ENCODE measurements around the gene PER2.
A peak's percentile ranks its signal among the peaks of the same experiment; 100 is the strongest.

Gene PER2

DNA sequence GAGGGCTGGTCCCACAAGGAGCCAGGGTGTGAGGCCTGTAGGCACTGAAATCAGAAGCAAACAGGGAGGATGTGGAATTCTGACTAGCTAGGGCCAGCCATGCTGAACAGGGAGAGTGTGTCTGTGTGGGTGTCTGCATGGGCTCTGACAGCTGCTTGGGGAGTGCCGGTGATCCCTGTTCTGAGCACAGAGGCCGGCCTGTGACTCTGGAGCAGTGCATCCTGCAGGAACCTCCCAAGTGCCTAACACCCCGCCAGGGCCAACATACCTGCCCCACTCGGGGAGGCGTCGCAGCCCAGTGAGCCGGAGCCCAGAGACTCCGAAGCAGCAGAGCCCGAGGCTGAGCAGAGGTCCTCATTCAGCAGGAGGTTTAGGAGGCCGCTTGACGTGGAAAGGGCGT is 37.1 kb downstream of the PER2 start:
- H3K4me3 ChIP-seq (ENCODE audit: low read length), result no peak overlapping the region
- no peaks in the 10 kb centered on the region for H3K27me3 ChIP-seq (ENCODE audit: control insufficient read depth, insufficient read depth, low read length)
- no peaks in the 10 kb centered on the region for H3K9me3 ChIP-seq (ENCODE audit: control insufficient read depth, low read depth, low read length)
- H3K27ac ChIP-seq (ENCODE audit: low read length), result no peak overlapping the region
- H3K9ac ChIP-seq (ENCODE audit: low read length), result no peak overlapping the region
- H3K4me1 ChIP-seq (ENCODE audit: control insufficient read depth, low read depth, low read length), result no peaks in the 10 kb centered on the region
- peaks cover 3% of the 10 kb centered on the region for H3K36me3 ChIP-seq (ENCODE audit: control insufficient read depth, low read depth, low read length)

DNA sequence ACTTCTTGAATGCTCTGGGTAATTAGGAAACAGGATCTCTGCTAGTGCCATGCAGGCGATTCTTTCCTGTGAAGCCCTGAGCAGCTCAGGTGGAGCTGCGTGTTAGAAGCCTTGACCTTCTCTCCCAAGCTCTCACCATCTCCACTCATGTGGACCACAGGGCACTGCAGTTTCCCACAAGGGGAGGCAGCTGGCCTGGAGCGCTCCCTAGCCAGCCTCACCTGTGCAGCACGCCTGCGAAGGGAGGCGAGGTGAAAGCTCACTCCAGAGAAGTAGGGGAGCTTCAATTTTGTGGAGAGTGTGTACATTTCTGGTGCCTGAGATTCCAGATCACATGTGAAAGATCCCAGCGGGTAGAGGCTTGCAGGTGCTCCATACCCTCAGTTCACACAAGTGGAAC is 37.5 kb downstream of the PER2 start:
- H3K9me3 ChIP-seq (ENCODE audit: control insufficient read depth, low read depth, low read length), result no peaks in the 10 kb centered on the region
- no peak overlapping the region for H3K27ac ChIP-seq (ENCODE audit: low read length)
- H3K9ac ChIP-seq (ENCODE audit: low read length), result no peak overlapping the region
- no peaks in the 10 kb centered on the region for H3K4me1 ChIP-seq (ENCODE audit: control insufficient read depth, low read depth, low read length)
- peaks cover 3% of the 10 kb centered on the region for H3K36me3 ChIP-seq (ENCODE audit: control insufficient read depth, low read depth, low read length)
- no peak overlapping the region for H3K4me3 ChIP-seq (ENCODE audit: low read length)
- H3K27me3 ChIP-seq (ENCODE audit: control insufficient read depth, insufficient read depth, low read length), result no peaks in the 10 kb centered on the region

DNA sequence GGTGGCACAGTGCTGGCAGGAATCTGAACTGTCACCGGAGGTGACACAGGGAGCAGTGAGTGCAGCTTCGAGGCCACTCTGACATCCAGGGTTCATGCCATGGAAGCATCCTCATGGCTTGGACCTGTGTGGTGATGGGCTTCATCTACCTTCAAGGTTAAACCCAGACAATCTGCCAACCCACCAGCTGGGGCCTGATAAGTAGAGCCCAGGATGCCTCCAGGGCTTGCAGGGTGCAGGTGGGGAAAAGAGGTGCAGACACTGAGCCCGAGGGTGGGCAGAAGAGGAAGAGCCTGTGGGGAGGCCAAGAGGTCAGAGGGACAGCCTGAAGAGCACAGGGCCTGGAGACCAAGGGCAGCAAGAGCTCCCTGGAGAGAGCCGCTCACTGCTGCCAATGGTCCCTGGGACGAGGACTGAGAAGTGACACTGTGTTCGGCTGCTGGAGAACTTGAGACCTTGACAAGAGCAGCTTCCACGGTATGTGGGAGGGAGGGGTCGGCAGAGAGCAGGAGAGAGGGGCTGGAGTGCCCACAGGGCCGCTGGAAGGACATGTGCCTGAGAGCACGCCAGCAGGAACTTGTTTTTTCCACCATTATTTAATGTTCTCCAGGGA is 40.5 kb downstream of the PER2 start:
- Histone ChIP-seq H3K27ac (ENCODE audit: low read length) (no peak overlapping the region), H3K9me3 (ENCODE audit: control insufficient read depth, low read depth, low read length) (no peaks in the 10 kb centered on the region), H3K4me1 (ENCODE audit: control insufficient read depth, low read depth, low read length) (no peaks in the 10 kb centered on the region)

DNA sequence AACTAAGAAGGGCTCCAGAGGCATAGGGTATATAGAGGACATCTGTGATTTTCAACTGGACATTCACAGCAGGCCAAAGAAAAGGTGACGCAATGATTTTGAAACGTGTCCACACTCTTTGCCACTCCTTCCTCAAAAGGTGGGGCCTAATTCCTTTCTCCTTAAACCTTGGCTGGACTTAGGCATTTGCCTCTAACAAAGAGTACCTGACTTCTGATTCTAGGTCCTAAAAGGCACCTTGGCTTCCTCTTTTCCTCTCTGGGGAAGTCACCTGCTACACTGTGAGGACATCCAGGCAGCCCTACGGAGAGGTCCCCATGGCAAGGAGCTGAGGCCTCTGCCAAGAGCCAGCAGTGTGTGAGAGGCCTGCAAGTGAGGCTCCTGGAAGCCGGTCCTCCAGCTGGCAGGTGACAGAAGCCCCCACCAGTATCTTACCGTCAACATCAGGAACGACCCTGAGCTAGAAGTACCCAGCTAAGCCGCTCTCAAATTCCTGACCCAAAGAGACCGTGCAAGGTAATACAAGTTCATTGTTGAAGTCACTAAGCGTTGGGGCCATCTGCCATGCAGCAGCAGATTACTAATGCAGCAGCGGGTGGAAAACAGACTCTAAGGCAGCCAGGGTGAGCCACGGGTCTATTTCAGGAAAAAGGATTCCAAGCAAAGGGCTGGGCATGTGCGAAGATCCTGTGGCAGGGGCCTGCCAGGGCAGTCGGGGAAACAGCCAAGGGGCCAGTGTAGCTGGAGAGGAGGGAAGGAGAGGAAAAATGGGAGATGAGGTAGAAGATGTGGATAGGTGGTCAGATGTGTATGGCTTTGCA is 41.2 kb downstream of the PER2 start:
- H3K9me3 ChIP-seq (ENCODE audit: control insufficient read depth, low read depth, low read length), result no peaks in the 10 kb centered on the region
- H3K4me1 ChIP-seq (ENCODE audit: control insufficient read depth, low read depth, low read length), result no peaks in the 10 kb centered on the region
- H3K4me3 ChIP-seq (ENCODE audit: low read length), result no peak overlapping the region
- H3K27ac ChIP-seq (ENCODE audit: low read length), result no peak overlapping the region
- H3K9ac ChIP-seq (ENCODE audit: low read length), result no peak overlapping the region
- no peaks in the 10 kb centered on the region for H3K36me3 ChIP-seq (ENCODE audit: control insufficient read depth, low read depth, low read length)
- H3K27me3 ChIP-seq (ENCODE audit: control insufficient read depth, insufficient read depth, low read length), result peaks cover 2% of the 10 kb centered on the region

More for the DNA sequence above, 40.5 kb downstream of the PER2 start:
- H3K9ac ChIP-seq (ENCODE audit: low read length), result no peak overlapping the region
- H3K36me3 ChIP-seq (ENCODE audit: control insufficient read depth, low read depth, low read length), result no peaks in the 10 kb centered on the region
- no peaks in the 10 kb centered on the region for H3K27me3 ChIP-seq (ENCODE audit: control insufficient read depth, insufficient read depth, low read length)
- H3K4me3 ChIP-seq (ENCODE audit: low read length), result no peak overlapping the region

DNA sequence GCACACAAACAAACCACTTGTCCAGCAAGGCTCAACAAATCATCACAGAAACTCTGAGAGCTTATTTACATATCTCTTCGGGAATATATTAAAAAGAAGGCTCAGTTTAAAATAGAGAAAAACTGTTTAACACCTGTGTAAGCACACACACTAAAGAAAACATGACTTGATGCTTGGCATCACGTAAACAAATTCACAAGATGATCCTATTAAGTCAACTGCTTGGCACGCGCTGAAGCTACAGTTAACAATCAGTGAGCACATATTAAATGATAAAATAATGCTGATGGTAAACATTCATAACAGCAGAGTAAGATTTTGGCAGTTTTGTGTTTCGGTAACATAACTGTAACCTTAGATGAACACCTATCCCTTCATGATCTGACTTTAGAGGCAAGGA is 44.3 kb downstream of the PER2 start:
- peaks cover 15% of the 10 kb centered on the region for H3K27me3 ChIP-seq (ENCODE audit: control insufficient read depth, insufficient read depth, low read length)
- no peaks in the 10 kb centered on the region for H3K9me3 ChIP-seq (ENCODE audit: control insufficient read depth, low read depth, low read length)
- H3K4me1 ChIP-seq (ENCODE audit: control insufficient read depth, low read depth, low read length), result peaks cover 4% of the 10 kb centered on the region
- H3K9ac ChIP-seq (ENCODE audit: low read length), result no peak overlapping the region
- H3K27ac ChIP-seq (ENCODE audit: low read length), result no peak overlapping the region
- H3K36me3 ChIP-seq (ENCODE audit: control insufficient read depth, low read depth, low read length), result no peaks in the 10 kb centered on the region
- no peak overlapping the region for H3K4me3 ChIP-seq (ENCODE audit: low read length)

DNA sequence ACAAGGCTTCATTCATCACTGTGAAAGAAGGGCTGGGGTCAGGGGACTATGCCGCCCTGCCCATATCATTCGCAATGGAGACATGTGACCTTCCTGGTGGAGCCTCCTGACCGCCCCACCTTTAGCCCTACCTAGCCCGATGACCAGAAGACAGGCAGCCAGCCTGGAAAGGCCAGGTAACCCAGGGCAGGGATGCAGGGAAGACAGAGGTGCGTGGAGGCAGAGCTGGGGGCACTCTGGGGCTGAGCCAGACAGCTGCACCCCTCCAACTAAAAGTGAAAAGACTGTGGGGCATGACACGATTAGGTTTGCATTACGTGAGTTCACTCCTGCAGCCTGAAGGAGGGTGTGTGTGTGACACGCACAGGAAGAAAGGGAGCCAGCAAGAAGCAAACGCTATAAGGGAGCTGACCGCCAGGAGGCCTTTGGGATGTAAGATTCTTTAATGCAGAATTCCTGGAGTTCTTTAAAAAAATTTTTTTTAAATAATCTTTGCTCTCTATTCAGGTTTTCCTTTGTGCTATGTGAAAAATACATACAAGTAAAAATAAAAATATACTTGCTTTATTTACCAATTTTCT is 44.8 kb downstream of the PER2 start:
- Histone ChIP-seq H3K9me3 (ENCODE audit: control insufficient read depth, low read depth, low read length) (no peaks in the 10 kb centered on the region), H3K4me1 (ENCODE audit: control insufficient read depth, low read depth, low read length) (peaks cover 4% of the 10 kb centered on the region), H3K9ac (ENCODE audit: low read length) (no peak overlapping the region), H3K4me3 (ENCODE audit: low read length) (no peak overlapping the region), H3K27me3 (ENCODE audit: control insufficient read depth, insufficient read depth, low read length) (peaks cover 20% of the 10 kb centered on the region), H3K27ac (ENCODE audit: low read length) (no peak overlapping the region), H3K36me3 (ENCODE audit: control insufficient read depth, low read depth, low read length) (no peaks in the 10 kb centered on the region)

DNA sequence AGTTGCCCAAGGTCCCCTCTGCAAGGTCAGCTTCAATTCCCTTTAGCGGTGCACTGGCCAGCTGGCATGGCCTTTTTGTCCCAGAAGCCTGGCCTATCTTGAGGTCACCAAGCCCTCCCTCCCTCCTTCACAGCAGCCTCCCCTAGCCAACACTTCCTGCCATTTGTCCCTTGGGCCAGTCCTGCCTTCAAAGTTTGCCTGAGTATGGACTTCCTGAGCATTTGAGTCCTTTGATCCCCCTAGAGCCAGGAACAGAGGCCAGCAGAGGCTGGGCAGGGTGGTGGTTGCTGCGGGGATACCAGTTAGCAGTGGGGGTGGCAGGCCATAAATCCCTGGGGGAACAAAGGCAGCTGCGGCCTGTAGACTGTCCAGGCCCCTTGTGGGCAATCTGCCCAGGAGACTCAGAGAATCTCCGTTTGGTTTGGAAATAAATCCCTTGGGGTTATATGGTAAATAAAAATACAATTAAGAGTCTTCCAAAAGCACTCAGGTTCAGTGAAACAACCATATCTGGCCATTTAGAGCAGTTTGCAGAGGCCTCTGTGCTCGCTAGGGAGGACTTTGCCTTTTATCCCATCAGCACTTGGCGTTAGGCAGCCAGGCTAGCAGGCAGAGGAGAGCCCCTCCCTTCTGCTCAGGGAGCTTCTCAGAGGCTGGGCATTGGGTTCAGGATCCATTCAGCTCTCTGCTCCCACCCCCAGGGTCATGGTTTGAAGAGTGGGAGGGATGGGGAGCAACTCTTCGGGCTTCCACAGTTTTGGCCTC is 45.5 kb downstream of the PER2 start:
- Histone ChIP-seq H3K9ac (ENCODE audit: low read length) (no peak overlapping the region), H3K27ac (ENCODE audit: low read length) (no peak overlapping the region)

DNA sequence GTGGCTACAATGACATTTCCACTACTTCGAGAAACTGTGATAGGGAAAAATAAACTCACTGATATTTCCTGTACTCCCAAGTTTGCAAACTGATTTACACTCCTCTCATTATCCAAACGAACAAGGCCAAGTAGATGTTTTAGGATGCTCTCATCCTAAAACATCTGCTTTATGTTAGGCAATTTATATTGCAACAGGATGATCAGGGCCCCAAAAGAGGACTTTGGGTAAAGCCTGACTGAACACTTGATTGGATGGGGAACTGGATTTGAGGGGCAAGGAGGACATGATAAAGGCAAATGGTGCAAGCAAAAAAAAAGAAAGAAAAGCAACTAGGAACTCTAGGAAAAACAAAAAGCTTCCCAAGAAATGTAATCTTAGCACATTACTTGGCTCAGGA is 46.4 kb downstream of the PER2 start:
- H3K27me3 ChIP-seq (ENCODE audit: control insufficient read depth, insufficient read depth, low read length), result peaks cover 36% of the 10 kb centered on the region
- H3K27ac ChIP-seq (ENCODE audit: low read length), result no peak overlapping the region
- H3K4me1 ChIP-seq (ENCODE audit: control insufficient read depth, low read depth, low read length), result peaks cover 4% of the 10 kb centered on the region
- H3K4me3 ChIP-seq (ENCODE audit: low read length), result peak overlapping the region; percentile 63
- no peaks in the 10 kb centered on the region for H3K36me3 ChIP-seq (ENCODE audit: control insufficient read depth, low read depth, low read length)
- H3K9ac ChIP-seq (ENCODE audit: low read length), result no peak overlapping the region
- no peaks in the 10 kb centered on the region for H3K9me3 ChIP-seq (ENCODE audit: control insufficient read depth, low read depth, low read length)

More for the DNA sequence above, 45.5 kb downstream of the PER2 start:
- peaks cover 4% of the 10 kb centered on the region for H3K4me1 ChIP-seq (ENCODE audit: control insufficient read depth, low read depth, low read length)
- H3K4me3 ChIP-seq (ENCODE audit: low read length), result no peak overlapping the region
- no peaks in the 10 kb centered on the region for H3K9me3 ChIP-seq (ENCODE audit: control insufficient read depth, low read depth, low read length)
- peaks cover 27% of the 10 kb centered on the region for H3K27me3 ChIP-seq (ENCODE audit: control insufficient read depth, insufficient read depth, low read length)
- no peaks in the 10 kb centered on the region for H3K36me3 ChIP-seq (ENCODE audit: control insufficient read depth, low read depth, low read length)

DNA sequence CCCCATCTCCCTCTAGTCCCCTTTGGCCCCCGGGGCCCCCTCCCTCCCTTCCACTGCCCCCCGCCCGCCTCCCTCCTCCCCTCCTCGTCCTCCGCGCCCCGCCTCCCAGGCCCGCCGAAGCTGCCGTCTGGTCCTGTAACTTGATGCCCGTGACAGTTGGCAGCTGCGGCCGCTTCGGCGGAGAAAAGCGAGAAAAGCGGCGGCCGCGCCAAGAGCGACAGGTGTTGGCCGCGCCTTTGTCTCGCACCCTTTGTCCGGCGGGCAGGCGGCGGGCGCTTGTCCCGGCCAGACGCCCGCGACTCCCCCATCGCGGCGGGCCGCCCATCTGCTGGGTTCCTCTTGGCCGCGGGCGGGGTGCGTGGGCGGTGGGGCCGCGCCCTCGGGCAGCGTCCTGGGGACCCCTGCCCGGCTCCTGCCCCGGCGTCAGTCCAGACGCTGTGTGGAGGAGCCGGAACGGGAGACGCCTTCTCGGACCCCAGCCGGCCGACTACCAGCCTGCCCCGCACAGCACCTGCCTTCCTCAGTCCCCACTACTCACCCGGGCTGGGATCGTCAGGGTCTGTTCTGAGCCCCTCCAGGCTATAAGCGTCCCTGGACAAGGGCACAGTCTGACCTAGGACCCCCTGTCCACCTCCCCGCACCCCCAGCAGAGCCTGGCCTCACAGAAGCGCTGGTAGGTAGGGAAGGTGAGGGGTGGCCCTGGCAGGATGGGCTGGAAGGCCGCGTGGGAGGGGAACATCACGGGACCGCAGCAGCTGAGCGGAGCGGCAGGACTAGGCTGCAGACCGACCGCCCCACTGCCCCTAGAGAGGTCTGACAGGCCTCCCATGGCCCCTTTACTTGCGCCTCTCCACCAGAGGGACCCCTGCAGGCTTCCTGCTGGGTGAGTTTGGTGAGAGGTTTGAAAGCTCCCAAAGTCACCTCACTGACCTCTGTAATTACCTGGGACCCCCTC is 47.4 kb downstream of the PER2 start:
- H3K4me3 ChIP-seq (ENCODE audit: low read length), result peak overlapping the region; percentile 63
- H3K27ac ChIP-seq (ENCODE audit: low read length), result no peak overlapping the region
- peaks cover 4% of the 10 kb centered on the region for H3K4me1 ChIP-seq (ENCODE audit: control insufficient read depth, low read depth, low read length)
- peak overlapping the region; percentile 50 for H3K9ac ChIP-seq (ENCODE audit: low read length)
- H3K9me3 ChIP-seq (ENCODE audit: control insufficient read depth, low read depth, low read length), result no peaks in the 10 kb centered on the region
- H3K27me3 ChIP-seq (ENCODE audit: control insufficient read depth, insufficient read depth, low read length), result peaks cover 46% of the 10 kb centered on the region
- no peaks in the 10 kb centered on the region for H3K36me3 ChIP-seq (ENCODE audit: control insufficient read depth, low read depth, low read length)

DNA sequence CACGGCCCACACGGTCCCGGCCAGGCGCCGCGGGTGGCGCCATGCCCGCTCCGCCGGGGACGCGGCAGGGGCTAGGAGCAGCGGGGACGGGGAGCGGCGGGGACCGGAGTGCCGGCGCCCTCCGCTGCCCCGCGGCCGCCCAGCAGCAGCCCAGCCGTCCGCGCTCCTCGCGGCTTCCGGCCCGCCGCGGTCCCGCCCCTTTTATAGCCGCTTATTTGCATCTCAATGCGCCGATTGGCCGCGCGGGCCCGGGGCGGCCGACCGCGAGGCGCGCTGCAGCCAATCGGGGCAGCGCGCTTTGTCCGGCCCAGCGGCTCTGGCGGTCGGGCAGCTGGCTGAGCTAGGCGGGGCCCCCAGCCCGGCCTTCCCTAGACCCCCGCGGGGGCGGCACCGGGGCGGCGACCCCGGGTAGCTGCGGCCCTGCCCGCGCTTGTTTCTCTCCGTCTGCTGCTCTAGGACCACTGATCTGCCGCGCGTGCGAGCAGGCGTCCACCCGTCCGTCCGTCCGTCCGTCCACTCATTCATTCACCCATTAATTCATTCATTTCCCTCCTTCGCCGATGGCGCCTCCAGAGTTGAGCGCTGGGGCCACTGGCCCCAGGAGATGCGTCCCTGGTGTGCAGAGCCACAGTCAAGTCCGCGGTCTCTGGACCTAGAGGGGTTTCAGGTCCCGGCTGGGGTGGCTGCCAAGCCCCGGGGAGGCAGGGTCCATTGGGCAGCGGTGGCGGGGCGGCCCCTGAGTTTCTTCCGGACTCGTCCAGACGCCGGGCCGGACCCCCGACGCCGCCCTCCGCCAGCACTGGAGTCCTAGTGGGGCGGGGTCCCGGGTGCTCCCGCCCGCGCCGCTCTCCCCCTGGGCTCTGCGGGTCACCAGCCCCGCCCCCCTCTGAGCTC is 48.3 kb downstream of the PER2 start, which contains the start of gene HES6:
Gene HES6, minus strand, starts transcription at position 176 of the 894 bp plus-strand sequence. Its CDS starts 133 bp downstream, at position 43.
- Histone ChIP-seq H3K9me3 (ENCODE audit: control insufficient read depth, low read depth, low read length) (no peaks in the 10 kb centered on the region), H3K9ac (ENCODE audit: low read length) (peak within 1 kb of the TSS; percentile 50)

More for the DNA sequence above, 48.3 kb downstream of the PER2 start, which contains the start of gene HES6:
- Histone ChIP-seq H3K27ac (ENCODE audit: low read length) (no peak within 1 kb of the TSS), H3K4me3 (ENCODE audit: low read length) (peak within 1 kb of the TSS; percentile 63), H3K4me1 (ENCODE audit: control insufficient read depth, low read depth, low read length) (peaks cover 4% of the 10 kb centered on the region), H3K36me3 (ENCODE audit: control insufficient read depth, low read depth, low read length) (no peaks in the 10 kb centered on the region), H3K27me3 (ENCODE audit: control insufficient read depth, insufficient read depth, low read length) (peaks cover 55% of the 10 kb centered on the region)

All from iPS-18a (cell line).